ENCODE measurements around the gene MT1H. TPM values are rescaled to one million over a fixed set of nuclear protein-coding genes. Genes with fewer than 3 reads are reported as not detected.
A peak's percentile ranks its signal among the peaks of the same experiment; 100 is the strongest.

Gene MT1H
- total RNA-seq, 1 donor from 2014 or later, result not detected

DNA sequence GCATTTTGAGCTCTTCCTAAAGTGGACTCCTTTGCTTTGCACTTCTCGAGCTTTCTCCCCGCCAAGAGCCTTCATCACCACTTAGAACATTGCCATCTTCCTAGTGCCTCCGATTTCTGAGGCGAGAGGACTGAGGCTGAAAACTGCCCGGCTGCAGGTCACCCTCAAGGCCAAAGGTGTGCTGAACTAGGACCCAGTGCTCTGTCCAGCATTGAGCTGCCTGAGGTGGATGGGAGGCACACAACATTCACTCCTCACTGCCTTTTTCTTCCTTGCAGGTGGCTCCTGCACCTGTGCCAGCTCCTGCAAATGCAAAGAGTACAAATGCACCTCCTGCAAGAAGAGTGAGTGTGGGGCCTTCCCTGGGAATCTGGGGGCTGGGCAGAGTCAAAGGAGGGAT is 25.8 kb upstream of the MT1H start:
- no peaks in the 10 kb centered on the region for H3K36me3 Mint-ChIP-seq (ENCODE audit: insufficient read depth)
- DNase-seq (ENCODE audit: low spot score, unreplicated experiment), result no peak
- H3K9me3 Mint-ChIP-seq (ENCODE audit: low read depth), result no peaks in the 10 kb centered on the region
- H3K4me3 Mint-ChIP-seq (ENCODE audit: low read depth), result no peak overlapping the region
- H3K27ac Mint-ChIP-seq, result no peak overlapping the region
- peaks cover 97% of the 10 kb centered on the region for H3K27me3 Mint-ChIP-seq
- peaks cover 3% of the 10 kb centered on the region for H3K4me1 Mint-ChIP-seq (ENCODE audit: low read depth)
- TF ChIP-seq, protein P1, sequence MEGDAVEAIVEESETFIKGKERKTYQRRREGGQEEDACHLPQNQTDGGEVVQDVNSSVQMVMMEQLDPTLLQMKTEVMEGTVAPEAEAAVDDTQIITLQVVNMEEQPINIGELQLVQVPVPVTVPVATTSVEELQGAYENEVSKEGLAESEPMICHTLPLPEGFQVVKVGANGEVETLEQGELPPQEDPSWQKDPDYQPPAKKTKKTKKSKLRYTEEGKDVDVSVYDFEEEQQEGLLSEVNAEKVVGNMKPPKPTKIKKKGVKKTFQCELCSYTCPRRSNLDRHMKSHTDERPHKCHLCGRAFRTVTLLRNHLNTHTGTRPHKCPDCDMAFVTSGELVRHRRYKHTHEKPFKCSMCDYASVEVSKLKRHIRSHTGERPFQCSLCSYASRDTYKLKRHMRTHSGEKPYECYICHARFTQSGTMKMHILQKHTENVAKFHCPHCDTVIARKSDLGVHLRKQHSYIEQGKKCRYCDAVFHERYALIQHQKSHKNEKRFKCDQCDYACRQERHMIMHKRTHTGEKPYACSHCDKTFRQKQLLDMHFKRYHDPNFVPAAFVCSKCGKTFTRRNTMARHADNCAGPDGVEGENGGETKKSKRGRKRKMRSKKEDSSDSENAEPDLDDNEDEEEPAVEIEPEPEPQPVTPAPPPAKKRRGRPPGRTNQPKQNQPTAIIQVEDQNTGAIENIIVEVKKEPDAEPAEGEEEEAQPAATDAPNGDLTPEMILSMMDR (IDR thresholded peaks at IDR 0.05; ENCODE audit: unreplicated experiment), result no peak

DNA sequence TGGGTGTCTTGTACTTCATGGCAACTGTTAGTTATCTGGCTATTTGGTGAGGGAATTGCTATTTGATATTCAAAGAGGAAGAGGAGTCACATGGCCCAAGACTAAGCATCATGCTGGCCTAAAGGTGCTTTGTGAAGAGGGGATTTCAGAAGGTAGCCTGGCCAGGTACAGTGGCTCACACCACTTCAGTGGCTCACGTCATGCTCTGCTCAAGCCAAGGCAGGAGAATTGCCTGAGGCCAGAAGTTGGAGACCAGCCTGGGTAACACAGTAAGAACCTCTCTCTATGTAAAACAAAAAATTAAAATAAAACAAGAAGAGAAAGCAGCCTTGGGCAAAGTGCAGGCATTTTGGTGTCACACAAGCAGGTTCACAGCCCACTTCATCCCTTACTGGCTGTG is 24.3 kb upstream of the MT1H start:
- H3K9me3 Mint-ChIP-seq (ENCODE audit: low read depth), result no peaks in the 10 kb centered on the region
- H3K4me3 Mint-ChIP-seq (ENCODE audit: low read depth), result no peak overlapping the region
- TF ChIP-seq, protein P1 (IDR thresholded peaks at IDR 0.05; ENCODE audit: unreplicated experiment), result no peak
- no peaks in the 10 kb centered on the region for H3K36me3 Mint-ChIP-seq (ENCODE audit: insufficient read depth)
- no peak overlapping the region for H3K27ac Mint-ChIP-seq
- peaks cover 3% of the 10 kb centered on the region for H3K4me1 Mint-ChIP-seq (ENCODE audit: low read depth)
- H3K27me3 Mint-ChIP-seq, result peaks cover 94% of the 10 kb centered on the region
- DNase-seq (ENCODE audit: low spot score, unreplicated experiment), result no peak

DNA sequence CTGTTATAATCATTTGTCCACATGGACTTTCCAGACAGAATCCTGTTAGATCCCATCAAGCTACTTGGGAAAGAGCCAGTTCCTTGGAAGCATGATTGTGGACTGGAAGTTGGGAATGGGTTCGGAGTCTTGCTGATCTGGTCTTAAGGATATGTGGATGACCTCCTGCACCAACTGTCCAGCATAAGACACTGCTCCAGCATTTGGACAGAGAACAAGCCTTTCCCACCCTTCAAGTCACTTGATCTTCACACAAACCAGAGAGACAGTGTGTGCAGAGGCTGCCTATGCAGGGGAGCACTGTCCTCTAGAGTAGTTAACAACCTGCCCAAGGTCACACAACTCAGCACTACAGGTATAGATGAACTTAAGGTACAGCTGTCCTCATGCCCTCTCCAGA is 23.8 kb upstream of the MT1H start:
- no peaks in the 10 kb centered on the region for H3K9me3 Mint-ChIP-seq (ENCODE audit: low read depth)
- peaks cover 3% of the 10 kb centered on the region for H3K4me1 Mint-ChIP-seq (ENCODE audit: low read depth)
- no peak overlapping the region for H3K4me3 Mint-ChIP-seq (ENCODE audit: low read depth)
- H3K27ac Mint-ChIP-seq, result no peak overlapping the region
- no peak for DNase-seq (ENCODE audit: low spot score, unreplicated experiment)
- peaks cover 94% of the 10 kb centered on the region for H3K27me3 Mint-ChIP-seq
- H3K36me3 Mint-ChIP-seq (ENCODE audit: insufficient read depth), result no peaks in the 10 kb centered on the region
- TF ChIP-seq, protein P1 (IDR thresholded peaks at IDR 0.05; ENCODE audit: unreplicated experiment), result no peak

DNA sequence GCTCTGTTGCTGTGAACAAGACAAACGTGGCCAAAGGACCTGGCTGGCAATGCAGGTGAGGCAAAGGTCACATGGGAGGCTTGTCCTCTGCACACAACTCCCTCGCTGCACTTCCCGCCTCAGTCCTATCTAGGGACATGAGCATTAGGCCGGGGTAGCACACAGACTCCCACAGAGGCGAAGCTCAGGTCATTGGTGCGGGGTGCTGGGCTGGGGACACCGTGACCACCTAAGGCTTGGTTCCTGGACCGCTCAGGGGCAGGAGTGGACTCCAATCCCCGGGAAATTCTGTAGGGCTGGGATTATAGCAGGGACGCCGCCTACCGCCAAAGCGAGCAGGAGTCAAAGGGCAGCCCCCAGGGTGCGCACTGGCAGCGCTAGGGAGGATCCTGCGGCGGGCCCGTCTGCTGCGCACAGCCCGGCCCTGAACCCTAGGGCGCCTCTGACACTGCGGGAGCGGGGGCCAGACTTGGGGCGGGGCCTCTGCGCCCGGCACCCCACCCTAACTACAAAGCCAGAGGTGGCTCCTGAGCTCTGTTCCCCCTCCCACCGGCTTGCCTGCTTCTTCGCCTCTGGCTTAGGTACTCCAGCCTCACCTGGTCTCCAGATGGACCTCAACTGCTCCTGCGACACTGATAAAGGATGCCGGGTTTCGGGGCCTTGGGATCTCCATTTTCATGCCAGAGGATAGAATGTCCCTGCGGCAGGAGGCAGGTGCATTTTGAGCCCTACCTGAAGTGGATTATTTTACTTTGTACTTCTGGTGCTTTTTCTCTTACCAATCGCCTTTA is 21.8 kb upstream of the MT1H start:
- peaks cover 93% of the 10 kb centered on the region for H3K27me3 Mint-ChIP-seq
- H3K27ac Mint-ChIP-seq, result no peak overlapping the region
- TF ChIP-seq, protein P1 (IDR thresholded peaks at IDR 0.05; ENCODE audit: unreplicated experiment), result peak; percentile 9
- H3K4me1 Mint-ChIP-seq (ENCODE audit: low read depth), result peaks cover 3% of the 10 kb centered on the region
- H3K4me3 Mint-ChIP-seq (ENCODE audit: low read depth), result no peak overlapping the region
- H3K36me3 Mint-ChIP-seq (ENCODE audit: insufficient read depth), result no peaks in the 10 kb centered on the region
- DNase-seq (ENCODE audit: low spot score, unreplicated experiment), result no peak
- H3K9me3 Mint-ChIP-seq (ENCODE audit: low read depth), result no peaks in the 10 kb centered on the region

DNA sequence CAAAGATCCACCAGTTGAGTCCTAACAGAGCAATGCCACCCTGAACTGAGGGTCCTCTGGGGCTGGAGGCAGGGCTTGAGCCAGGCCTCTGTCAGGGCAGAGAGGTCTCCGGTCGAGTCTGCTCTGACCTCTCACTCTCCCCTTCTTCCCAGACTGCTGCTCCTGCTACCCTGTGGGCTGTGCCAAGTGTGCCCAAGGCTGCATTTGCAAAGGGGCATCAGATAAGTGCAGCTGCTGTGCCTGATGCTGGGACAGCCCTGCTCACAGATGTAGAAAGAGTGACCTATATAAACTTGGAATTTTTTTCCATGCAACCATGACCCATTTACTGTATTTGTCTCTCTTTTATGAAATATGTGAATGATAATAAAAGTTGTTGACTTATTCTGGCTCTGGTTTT is 20.3 kb upstream of the MT1H start:
- Mint-ChIP-seq H3K4me1 (ENCODE audit: low read depth) (no peaks in the 10 kb centered on the region), H3K4me3 (ENCODE audit: low read depth) (no peak overlapping the region), H3K27me3 (peaks cover 91% of the 10 kb centered on the region), H3K9me3 (ENCODE audit: low read depth) (no peaks in the 10 kb centered on the region), H3K36me3 (ENCODE audit: insufficient read depth) (no peaks in the 10 kb centered on the region), H3K27ac (no peak overlapping the region)
- TF ChIP-seq, protein P1 (IDR thresholded peaks at IDR 0.05; ENCODE audit: unreplicated experiment), result no peak
- no peak for DNase-seq (ENCODE audit: low spot score, unreplicated experiment)

Measured in progenitor cell of endocrine pancreas (in vitro differentiated cells).